ENCODE data around the gene UBE2D3.
A peak's percentile ranks its signal among the peaks of the same experiment; 100 is the strongest.

UBE2D3 gene

DNA sequence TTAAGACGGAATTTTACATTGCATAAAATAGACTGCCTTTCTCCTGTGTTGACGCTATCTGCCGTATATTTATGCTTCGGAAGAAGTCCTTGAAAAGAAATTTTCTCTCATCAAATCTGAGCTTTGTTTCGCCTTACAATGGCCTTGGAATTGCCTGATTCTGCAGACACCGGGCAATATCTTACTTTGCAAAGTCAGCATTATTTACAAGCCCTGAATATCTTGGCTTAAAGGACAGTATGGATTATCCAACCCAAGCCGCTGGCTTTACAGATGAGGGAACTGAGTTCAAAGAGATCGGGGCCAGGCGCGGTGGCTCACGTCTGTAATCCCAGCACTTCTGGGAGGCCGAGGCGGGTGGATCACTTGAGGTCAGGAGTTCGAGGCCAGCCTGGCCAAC lies 65.4 kb downstream of the UBE2D3 start (continued):
- TF ChIP-seq, protein P1, sequence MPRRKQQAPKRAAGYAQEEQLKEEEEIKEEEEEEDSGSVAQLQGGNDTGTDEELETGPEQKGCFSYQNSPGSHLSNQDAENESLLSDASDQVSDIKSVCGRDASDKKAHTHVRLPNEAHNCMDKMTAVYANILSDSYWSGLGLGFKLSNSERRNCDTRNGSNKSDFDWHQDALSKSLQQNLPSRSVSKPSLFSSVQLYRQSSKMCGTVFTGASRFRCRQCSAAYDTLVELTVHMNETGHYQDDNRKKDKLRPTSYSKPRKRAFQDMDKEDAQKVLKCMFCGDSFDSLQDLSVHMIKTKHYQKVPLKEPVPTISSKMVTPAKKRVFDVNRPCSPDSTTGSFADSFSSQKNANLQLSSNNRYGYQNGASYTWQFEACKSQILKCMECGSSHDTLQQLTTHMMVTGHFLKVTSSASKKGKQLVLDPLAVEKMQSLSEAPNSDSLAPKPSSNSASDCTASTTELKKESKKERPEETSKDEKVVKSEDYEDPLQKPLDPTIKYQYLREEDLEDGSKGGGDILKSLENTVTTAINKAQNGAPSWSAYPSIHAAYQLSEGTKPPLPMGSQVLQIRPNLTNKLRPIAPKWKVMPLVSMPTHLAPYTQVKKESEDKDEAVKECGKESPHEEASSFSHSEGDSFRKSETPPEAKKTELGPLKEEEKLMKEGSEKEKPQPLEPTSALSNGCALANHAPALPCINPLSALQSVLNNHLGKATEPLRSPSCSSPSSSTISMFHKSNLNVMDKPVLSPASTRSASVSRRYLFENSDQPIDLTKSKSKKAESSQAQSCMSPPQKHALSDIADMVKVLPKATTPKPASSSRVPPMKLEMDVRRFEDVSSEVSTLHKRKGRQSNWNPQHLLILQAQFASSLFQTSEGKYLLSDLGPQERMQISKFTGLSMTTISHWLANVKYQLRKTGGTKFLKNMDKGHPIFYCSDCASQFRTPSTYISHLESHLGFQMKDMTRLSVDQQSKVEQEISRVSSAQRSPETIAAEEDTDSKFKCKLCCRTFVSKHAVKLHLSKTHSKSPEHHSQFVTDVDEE (CRISPR knock-in tag; IDR thresholded peaks at IDR 0.05), result no peak
- TF ChIP-seq ZFP3 (CRISPR knock-in tag; IDR thresholded peaks at IDR 0.05), result no peak

DNA sequence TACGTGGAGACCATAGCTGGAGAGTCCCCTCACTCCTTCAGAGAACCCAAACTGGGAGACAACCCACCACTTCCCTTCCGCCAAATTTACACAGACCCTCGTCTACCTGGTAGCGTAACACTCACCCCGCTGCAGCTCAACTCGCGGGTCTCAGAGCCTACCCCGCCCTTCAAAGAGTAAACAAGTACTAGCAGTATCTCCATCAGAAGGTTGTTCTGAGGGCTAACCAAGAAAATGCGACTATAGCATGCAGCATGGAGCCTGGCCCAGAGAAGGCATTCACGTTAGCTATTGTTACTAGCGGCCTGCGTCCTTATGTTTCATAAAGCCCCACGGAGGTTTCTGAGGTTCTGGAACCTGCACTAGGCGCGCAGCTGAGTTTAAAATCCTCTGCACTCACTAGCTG lies 66.1 kb downstream of the UBE2D3 start:
- TF ChIP-seq SNAI2 (CRISPR knock-in tag; IDR thresholded peaks at IDR 0.05) (no peak), GLIS3 (CRISPR knock-in tag; IDR thresholded peaks at IDR 0.05) (no peak), TOX (CRISPR knock-in tag; IDR thresholded peaks at IDR 0.05; ENCODE audit: borderline replicate concordance) (no peak), ZNF565 (CRISPR knock-in tag; conservative IDR thresholded peaks at IDR 0.05; ENCODE audit: low read depth) (no peak), ARNTL (CRISPR knock-in tag; IDR thresholded peaks at IDR 0.05; ENCODE audit: borderline replicate concordance, low read depth) (no peak), ISL1 (CRISPR knock-in tag; IDR thresholded peaks at IDR 0.05) (no peak), TCF4 (CRISPR knock-in tag; IDR thresholded peaks at IDR 0.05; ENCODE audit: borderline replicate concordance) (no peak), ZFP3 (CRISPR knock-in tag; IDR thresholded peaks at IDR 0.05) (no peak), ZC3H10 (CRISPR knock-in tag; IDR thresholded peaks at IDR 0.05) (no peak), ZNF8 (CRISPR knock-in tag; IDR thresholded peaks at IDR 0.05) (no peak), CSDC2 (CRISPR knock-in tag; IDR thresholded peaks at IDR 0.05) (no peak), ZNF70 (CRISPR knock-in tag; IDR thresholded peaks at IDR 0.05) (no peak), BACH2 (CRISPR knock-in tag; IDR thresholded peaks at IDR 0.05; ENCODE audit: borderline replicate concordance) (no peak), PPARA (CRISPR knock-in tag; IDR thresholded peaks at IDR 0.05; ENCODE audit: borderline replicate concordance) (no peak)
- TF ChIP-seq, protein P2, sequence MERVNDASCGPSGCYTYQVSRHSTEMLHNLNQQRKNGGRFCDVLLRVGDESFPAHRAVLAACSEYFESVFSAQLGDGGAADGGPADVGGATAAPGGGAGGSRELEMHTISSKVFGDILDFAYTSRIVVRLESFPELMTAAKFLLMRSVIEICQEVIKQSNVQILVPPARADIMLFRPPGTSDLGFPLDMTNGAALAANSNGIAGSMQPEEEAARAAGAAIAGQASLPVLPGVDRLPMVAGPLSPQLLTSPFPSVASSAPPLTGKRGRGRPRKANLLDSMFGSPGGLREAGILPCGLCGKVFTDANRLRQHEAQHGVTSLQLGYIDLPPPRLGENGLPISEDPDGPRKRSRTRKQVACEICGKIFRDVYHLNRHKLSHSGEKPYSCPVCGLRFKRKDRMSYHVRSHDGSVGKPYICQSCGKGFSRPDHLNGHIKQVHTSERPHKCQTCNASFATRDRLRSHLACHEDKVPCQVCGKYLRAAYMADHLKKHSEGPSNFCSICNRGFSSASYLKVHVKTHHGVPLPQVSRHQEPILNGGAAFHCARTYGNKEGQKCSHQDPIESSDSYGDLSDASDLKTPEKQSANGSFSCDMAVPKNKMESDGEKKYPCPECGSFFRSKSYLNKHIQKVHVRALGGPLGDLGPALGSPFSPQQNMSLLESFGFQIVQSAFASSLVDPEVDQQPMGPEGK (CRISPR knock-in tag; IDR thresholded peaks at IDR 0.05; ENCODE audit: borderline replicate concordance), result no peak
- TF ChIP-seq, protein P3, sequence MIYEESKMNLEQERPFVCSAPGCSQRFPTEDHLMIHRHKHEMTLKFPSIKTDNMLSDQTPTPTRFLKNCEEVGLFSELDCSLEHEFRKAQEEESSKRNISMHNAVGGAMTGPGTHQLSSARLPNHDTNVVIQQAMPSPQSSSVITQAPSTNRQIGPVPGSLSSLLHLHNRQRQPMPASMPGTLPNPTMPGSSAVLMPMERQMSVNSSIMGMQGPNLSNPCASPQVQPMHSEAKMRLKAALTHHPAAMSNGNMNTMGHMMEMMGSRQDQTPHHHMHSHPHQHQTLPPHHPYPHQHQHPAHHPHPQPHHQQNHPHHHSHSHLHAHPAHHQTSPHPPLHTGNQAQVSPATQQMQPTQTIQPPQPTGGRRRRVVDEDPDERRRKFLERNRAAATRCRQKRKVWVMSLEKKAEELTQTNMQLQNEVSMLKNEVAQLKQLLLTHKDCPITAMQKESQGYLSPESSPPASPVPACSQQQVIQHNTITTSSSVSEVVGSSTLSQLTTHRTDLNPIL (CRISPR knock-in tag; IDR thresholded peaks at IDR 0.05; ENCODE audit: low read depth), result no peak
- TF ChIP-seq, protein P4, sequence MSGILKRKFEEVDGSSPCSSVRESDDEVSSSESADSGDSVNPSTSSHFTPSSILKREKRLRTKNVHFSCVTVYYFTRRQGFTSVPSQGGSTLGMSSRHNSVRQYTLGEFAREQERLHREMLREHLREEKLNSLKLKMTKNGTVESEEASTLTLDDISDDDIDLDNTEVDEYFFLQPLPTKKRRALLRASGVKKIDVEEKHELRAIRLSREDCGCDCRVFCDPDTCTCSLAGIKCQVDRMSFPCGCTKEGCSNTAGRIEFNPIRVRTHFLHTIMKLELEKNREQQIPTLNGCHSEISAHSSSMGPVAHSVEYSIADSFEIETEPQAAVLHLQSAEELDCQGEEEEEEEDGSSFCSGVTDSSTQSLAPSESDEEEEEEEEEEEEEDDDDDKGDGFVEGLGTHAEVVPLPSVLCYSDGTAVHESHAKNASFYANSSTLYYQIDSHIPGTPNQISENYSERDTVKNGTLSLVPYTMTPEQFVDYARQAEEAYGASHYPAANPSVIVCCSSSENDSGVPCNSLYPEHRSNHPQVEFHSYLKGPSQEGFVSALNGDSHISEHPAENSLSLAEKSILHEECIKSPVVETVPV (CRISPR knock-in tag; IDR thresholded peaks at IDR 0.05), result no peak
- TF ChIP-seq, protein P5, sequence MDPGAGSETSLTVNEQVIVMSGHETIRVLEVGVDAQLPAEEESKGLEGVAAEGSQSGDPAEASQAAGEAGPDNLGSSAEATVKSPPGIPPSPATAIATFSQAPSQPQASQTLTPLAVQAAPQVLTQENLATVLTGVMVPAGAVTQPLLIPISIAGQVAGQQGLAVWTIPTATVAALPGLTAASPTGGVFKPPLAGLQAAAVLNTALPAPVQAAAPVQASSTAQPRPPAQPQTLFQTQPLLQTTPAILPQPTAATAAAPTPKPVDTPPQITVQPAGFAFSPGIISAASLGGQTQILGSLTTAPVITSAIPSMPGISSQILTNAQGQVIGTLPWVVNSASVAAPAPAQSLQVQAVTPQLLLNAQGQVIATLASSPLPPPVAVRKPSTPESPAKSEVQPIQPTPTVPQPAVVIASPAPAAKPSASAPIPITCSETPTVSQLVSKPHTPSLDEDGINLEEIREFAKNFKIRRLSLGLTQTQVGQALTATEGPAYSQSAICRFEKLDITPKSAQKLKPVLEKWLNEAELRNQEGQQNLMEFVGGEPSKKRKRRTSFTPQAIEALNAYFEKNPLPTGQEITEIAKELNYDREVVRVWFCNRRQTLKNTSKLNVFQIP (CRISPR knock-in tag; IDR thresholded peaks at IDR 0.05; ENCODE audit: borderline replicate concordance, low read depth), result no peak
- ATAC-seq, result peak; percentile 35

DNA sequence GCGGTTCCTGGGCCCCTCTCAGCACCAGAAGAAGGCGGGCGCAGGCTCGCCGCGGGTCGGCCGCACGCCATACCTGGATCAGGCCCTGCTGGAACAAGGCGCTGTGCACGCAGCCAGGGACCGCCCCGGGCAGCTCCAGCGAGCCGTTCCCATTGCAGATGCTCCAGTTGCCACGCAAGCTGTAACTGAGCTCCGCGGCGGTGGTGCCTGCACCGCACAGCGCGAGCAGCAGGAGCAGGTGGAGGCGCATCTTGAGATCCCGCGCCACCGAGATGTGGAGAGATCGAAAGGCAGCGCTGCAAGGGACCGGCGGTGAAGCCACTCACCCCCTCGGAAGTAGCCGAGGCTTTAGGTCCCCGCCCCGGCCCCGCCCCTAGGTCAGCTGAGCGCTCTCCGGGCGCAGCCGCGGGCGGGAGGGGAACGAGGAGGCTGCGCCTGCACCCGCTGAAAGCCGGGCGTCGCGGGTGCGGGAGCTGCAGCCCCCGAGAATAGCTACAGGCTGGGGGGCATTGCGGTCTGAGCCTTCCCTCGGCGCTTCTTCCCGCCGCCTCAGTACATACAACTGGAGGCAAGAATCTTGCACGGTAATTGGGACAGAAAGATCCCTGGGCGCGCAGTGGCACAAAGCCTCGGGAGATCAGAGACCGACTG lies 66.6 kb downstream of the UBE2D3 start, which contains the start of gene MANBA:
MANBA (minus strand) TSS at position 324 of the 651 bp plus-strand sequence; CDS start at position 250, 74 bp downstream.
- TF ChIP-seq ZFP30 (CRISPR knock-in tag; IDR thresholded peaks at IDR 0.05), result no peak
- no peak for TF ChIP-seq OSR1 (CRISPR knock-in tag; IDR thresholded peaks at IDR 0.05)
- TF ChIP-seq, protein P4 (CRISPR knock-in tag; IDR thresholded peaks at IDR 0.05), result no peak

More for the DNA sequence above, 66.6 kb downstream of the UBE2D3 start, which contains the start of gene MANBA:
- peak; percentile 98 for ATAC-seq
